Breast epithelium (tissue), 3 donors: ENCODE data around the gene TCF4.

Experiments
- POLR2A ChIP-seq: fragments of 450-650 bp; IDR thresholded peaks from one replicate; pipeline ENCODE4 v1.6.1; 2016; ENCODE audit warnings: antibody characterized with exemption, mild to moderate bottlenecking, moderate library complexity
- POLR2AphosphoS5 ChIP-seq, 3 donors: sonication (generic); formaldehyde crosslinking; IDR thresholded peaks; one replicate each; pipeline ENCODE4 v1.6.1; 2017; ENCODE audit warnings: antibody characterized with exemption in 3 of 3
- TF ChIP-seq, protein P1 (sequence below), 3 donors: fragments of 450-650 bp; IDR thresholded peaks; one replicate each; pipeline ENCODE4 v1.5.1; 2016 to 2017; ENCODE audit warnings: antibody characterized with exemption in 3 of 3, mild to moderate bottlenecking in 3 of 3, moderate library complexity in 3 of 3

DNA sequence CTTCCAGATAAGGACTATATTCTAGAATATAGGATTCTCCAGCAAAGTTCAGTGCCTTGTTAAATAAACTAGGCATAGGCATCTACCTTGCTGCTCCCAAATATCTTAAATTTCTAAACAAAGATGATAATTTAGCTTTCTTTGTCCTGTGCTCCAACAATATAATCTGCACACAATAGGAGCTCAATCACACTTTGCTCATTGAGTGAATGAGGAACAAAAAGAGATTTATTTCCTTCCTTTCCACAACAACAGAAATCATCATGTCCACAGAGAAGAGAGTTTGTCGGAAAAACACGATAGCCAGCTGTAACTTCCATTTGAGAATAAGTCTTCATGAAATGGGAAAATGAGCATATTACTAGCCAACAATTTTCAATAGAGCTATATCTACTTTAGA lies 256.7 kb downstream of the TCF4 start:
- TF ChIP-seq, protein P1, sequence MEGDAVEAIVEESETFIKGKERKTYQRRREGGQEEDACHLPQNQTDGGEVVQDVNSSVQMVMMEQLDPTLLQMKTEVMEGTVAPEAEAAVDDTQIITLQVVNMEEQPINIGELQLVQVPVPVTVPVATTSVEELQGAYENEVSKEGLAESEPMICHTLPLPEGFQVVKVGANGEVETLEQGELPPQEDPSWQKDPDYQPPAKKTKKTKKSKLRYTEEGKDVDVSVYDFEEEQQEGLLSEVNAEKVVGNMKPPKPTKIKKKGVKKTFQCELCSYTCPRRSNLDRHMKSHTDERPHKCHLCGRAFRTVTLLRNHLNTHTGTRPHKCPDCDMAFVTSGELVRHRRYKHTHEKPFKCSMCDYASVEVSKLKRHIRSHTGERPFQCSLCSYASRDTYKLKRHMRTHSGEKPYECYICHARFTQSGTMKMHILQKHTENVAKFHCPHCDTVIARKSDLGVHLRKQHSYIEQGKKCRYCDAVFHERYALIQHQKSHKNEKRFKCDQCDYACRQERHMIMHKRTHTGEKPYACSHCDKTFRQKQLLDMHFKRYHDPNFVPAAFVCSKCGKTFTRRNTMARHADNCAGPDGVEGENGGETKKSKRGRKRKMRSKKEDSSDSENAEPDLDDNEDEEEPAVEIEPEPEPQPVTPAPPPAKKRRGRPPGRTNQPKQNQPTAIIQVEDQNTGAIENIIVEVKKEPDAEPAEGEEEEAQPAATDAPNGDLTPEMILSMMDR (IDR thresholded peaks at IDR 0.05): no peak
- TF ChIP-seq POLR2A (no peak), POLR2AphosphoS5 (IDR thresholded peaks at IDR 0.05) (no peak)
